ENCODE measurements around the gene HSPB6.
"Not testable (repeated sequence)": the region's sequence is repeated elsewhere in the genome, so short reads cannot be mapped to it uniquely, and the experiment has no call there.

Gene HSPB6

DNA sequence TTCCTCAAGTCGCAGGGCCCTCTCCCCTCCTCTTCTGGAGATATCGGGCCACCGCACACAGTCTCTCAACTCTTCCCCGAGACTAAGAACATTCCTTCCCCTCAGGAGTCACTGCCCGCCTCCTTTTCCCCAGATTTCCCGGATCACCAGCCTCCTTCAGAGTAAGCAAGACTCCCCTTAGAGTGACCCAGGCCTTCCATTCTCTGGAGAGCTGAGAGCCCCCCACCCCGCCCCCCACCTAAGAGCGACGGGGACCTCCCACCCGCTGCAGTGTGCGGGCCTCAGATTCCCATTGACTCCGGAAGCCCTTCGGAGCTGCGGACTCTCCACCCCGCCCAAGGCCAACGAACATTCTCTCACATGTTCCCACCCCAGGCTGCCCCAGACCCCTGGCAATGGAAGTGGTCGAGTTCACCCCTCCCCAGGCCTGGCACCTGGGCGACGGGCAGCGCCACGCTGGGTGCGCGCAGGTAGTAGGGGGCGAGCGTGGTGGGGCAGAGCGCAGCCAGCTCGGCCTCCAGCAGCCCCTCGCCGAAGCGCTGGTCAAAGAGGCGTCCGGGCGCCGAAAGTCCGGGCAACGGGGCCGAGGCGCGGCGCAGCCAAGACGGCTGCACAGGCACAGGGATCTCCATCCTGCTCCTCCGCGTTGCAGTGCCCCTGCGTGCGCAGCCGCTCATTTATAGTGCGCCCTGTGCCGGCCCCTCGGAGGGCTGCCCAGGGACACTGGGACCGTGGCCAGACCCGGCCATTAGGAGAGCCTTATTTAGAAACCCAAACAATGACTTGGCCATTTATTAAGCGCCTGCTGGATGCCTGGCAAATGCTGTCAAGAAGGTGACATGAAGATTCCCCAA is at the start of gene HSPB6:
TSS of gene HSPB6 (minus strand) at position 653 of the 854 bp plus-strand sequence. CDS start at position 632, 21 bp downstream.
- no peak for DNase-seq

DNA sequence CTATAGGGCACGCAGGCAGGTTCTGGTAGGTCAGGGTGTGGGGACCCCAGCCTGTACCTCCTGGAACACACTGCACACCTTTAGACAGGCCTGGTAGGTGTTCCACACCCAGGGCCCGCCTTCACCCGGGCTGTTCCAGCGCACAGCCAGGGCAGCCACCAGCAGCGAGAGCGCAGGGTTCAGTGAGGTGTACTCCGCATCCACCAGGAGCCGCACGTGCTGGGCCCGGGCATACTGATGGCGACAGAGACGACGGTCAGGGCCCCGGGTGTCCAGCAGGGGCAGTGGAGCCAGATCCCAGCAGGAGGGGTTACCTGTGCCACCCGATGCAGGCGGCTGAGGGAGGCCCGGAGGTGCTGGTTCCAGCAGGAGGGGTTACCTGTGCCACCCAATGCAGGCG is 49.8 kb upstream of the HSPB6 start:
- no peak for DNase-seq

GRCh38 chr19:35805526-35806102 is 48.8 kb upstream of the HSPB6 start:
- no peak for DNase-seq

DNA sequence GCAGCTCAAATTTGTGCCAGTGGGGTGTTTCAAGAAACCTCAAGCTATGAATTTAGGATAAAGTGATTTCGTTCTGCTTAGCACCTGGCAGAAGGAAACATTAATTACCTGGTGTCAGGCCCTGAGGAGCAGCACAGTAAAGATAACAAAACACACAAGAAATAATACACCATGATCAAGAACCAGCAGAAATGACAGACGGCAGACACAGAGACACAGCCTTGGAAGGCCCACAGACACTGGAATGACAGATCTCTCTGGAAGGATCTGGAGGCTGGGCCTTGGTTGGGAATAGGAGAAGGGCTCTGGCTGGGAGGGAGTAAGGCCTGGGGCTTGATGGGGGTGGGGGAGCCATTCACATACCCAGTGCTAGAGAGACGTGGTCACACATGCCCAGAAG is 45.0 kb upstream of the HSPB6 start:
- no peak for DNase-seq

DNA sequence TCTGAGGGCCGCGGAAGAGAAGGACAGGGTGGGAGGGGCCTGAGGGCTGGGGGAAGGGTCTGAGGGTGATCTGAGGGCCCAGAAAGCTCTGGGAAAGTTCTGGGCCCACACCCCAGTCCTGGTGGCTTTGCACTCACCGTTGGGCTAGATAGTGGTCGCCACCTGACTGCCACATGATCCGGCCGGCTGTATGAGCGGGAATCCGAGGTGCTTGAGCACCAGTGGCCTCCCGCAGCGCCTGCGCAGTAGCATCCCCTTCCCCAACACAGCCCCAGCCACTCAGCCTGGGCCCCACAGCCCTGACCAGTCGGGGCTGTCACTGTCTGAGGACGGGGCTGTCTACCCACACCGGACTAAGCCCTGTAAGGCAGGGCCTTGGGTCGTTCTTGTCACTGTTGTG is 40.8 kb upstream of the HSPB6 start:
- no peak for DNase-seq

DNA sequence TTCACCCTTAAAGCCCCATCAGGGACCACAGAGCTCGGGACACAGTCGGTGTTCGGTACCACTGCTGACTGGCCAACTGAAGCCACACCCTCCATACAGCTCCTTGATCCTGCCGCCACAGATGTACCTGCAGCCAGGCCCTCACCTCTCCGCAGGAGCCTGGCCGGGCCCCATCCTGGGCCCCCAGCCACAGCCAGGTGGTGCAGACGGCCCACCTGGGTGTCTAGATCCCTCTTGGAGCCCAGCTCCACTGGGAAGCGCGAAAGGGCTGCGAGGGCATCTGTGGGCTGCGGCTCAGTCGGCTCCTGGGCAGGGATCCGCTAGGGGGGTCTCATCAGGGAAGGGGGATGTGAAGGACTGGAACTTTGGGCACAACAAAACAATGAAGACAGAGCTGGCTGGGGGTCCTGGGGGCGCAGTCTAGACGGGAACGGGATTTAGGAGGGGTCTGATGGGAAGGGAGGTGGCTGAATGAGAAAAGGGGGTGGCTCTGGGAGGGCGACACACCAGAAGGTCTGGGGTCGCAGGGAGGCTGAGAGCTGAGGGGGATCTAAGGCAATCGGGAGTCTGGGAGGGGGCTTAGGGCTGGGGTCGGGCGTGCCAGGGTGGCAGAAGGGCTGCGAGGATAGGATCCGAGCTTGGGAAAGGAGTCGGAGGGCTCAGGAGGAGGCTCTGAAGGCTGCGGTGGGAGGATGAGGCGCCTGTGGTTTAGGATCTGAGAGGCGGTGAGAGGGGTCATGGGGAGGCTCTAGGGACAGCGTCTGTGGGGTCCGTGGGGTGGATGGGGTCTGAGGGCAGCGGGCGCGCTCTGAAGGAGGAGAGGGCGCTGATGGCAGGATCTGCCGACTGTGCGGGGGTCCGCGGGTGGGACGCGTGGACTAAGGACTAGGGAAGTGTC is 40.1 kb upstream of the HSPB6 start:
- DNase-seq, result no peak

GRCh38 chr19:35795564-35795963 is 38.7 kb upstream of the HSPB6 start:
- not testable (repeated sequence) for DNase-seq

GRCh38 chr19:35793381-35794165 is 36.7 kb upstream of the HSPB6 start:
- no peak for DNase-seq

DNA sequence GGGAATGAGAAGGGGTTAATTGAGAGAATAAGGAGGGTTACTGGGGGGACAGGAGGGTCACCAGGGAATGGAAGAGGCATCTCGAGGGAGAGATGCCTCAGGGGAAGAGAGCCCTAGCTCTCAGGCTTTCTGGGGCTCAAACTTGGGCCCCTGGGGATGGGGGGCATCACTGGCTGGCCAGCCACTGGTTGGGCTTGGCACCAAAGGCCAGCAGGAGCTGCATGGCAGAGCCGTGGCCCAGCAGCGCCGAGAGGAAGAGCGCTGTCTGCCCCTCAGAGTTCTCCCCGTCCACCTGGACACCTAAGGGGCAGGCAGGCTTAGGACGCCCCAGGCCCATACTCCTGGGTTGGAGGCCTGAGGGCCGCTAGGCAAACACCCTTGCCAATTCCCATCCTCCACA is 36.1 kb upstream of the HSPB6 start:
- DNase-seq, result no peak

DNA sequence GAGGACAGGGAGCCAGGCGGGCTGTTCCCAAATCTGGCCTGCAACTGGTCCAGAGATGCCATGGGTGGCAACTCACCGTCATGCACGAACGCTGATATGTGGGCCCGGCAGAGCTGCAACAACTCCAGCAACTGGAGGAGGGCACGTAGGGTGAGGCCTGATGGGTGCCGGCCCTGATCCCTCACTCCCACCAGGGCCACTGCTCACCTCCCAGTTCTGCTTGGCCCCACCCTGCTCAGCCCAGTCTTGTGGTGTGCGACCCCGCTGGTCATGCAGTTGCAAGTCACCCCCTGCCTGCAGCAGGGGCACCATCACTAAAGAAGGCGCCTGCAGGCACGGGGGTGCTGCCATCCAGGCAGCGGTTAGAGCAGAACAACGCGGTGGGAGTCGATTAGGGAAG is 35.5 kb upstream of the HSPB6 start:
- no peak for DNase-seq

DNA sequence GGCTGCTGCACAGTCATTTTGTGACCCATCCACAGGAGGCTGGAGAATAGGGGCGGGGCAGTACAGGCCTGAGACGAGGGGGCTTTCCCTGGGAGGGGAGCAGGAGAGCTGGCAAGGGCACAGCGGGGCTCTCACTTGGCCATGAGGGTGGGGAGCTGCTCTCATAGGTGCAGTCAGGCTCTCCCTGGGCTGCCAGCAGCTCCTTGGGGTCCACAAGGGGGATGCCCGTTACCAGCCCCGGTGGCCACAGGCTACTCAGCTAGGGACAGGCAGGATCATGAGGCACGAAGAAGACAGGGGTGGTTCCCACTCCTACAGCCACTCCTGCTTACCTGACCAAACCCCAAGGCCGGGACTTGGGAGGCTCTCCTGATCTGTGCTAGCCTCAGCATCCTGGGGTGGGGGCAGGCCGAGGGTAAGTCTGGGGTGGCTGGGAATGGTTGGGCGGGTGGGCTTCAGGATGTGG is 35.0 kb upstream of the HSPB6 start:
- DNase-seq, result no peak

DNA sequence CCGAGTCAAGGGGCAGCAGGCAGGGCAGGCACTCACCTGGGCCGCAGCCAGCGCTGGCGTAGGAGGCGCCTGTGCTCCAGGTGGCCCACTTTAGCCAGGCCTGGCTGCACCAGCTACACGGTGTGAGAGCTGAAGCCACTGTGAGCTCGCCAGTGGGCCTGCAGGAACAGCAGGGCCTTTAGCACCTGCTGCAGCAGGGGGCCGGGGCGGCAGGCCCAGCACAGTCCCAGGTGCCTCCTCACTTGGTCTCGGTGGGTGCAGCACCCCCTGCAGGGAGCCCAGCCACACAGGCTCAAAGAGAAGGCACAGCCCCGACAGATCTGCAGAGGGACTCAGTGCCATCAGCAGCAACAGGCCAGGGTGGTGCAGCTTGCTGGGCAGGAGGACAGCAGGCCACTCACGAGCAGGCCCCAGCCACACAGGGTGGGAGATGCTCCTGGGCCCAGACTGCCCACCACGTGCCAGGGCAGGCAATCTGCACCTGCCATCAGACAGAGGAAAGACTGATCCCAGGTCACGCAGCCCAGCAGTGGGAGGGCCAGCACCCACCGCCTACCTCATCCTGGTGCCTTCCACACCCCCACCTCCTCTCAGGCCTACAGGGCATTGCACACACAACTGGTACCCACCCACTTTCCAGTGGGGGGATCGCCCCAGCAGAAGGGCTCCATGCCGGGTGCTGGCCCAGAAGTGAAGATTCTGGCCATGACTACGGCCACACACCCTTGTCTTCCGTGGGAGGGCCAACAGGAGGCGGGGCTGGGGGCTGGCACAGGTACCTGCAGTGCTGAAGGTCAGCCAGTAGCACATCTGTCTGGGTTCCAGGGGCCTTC is 34.4 kb upstream of the HSPB6 start:
- DNase-seq, result no peak

GRCh38 chr19:35789978-35790944 is 33.4 kb upstream of the HSPB6 start:
- DNase-seq, result no peak

DNA sequence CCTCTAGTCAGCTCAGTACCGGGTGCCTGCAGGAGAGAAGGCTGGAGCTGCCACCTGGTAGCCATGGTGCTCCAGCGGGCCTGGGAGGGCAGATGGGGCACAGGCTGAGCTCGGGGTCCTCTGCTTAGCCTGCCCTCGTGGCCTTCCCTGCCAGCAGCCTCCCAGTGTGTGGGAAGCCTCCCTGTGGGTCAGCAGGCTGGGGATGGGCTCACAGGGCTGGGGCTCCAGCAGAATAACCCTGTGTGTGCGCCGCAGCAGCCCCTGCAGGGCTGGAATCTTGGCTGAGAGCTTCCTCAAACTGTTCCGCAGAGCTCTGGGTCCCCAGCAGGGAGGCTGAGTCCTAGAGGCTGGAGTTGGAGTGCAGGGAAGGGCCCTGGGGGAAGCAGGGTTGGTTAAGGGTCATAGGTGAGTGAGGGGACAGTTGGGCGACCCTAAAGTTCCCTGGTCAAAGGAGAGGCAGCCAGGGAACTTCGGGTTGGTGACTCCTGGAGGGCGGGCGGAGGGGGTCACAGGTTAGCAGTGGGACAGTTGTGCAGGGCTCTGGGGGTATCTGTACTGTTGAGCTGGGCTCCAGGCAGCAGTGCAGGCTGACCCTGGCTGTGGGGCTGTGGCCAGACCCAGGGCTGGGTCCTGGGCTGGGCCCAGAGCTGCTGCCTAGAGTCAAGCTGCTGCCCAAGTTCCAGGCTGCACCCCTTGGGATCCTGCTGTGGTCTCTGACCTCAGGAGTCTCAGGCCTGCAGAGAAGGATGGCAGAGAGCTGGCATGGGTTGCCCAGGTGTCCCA is 32.6 kb upstream of the HSPB6 start:
- no peak for DNase-seq

- DNase-seq, result no peak
Observed at GRCh38 chr19:35788205-35788960, 31.6 kb upstream of the HSPB6 start.

DNA sequence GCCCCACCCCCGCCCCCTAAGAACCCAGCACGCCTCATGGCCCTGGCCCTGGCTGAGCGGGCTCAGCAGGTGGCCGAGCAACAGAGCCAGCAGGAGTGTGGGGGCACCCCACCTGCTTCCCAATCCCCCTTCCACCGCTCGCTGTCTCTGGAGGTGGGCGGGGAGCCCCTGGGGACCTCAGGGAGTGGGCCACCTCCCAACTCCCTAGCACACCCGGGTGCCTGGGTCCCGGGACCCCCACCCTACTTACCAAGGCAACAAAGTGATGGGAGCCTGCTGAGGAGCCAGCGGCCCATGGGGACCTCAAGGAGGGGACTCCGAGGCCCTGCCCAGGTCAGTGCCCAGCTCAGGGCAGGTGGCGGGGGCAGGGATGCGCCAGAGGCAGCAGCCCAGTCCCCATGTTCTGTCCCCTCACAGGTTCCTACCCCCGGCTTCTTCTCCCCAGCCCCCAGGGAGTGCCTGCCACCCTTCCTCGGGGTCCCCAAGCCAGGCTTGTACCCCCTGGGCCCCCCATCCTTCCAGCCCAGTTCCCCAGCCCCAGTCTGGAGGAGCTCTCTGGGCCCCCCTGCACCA is 30.5 kb upstream of the HSPB6 start:
- no peak for DNase-seq

GRCh38 chr19:35786299-35787160 is 29.7 kb upstream of the HSPB6 start:
- DNase-seq, result no peak

DNA sequence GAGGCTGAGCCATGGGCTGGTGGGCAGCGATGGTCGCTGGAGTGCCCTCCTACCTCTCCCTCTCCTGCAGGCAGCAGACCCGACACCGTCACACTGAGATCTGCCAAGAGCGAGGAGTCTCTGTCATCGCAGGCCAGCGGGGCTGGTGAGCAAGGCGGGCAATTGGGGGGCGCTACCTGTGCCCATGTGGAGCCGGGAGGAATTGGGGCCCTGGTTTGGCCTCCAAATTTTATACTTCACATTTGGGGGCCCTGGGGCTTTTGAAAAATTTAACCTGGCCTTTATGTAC is 28.5 kb upstream of the HSPB6 start:
- no peak for DNase-seq
